GM19023 (cell line): ENCODE measurements around the gene MAN2A2.
A peak's percentile ranks its signal among the peaks of the same experiment; 100 is the strongest.

ENCODE experiments used
- ATAC-seq: cut with Tn5 transposase; IDR thresholded peaks from one replicate; pipeline ENCODE4 v1.9.1; 2021; ENCODE audit warnings: mild to moderate bottlenecking, moderate library complexity; ENCODE audit not compliant: unreplicated experiment

Gene MAN2A2

GRCh38 chr15:90902840-90903732, at the start of gene MAN2A2:
Gene MAN2A2, plus strand, starts transcription at chr15:90903302. Its CDS starts 906 bp downstream, at chr15:90904208.
- peak; percentile 55 for ATAC-seq

DNA sequence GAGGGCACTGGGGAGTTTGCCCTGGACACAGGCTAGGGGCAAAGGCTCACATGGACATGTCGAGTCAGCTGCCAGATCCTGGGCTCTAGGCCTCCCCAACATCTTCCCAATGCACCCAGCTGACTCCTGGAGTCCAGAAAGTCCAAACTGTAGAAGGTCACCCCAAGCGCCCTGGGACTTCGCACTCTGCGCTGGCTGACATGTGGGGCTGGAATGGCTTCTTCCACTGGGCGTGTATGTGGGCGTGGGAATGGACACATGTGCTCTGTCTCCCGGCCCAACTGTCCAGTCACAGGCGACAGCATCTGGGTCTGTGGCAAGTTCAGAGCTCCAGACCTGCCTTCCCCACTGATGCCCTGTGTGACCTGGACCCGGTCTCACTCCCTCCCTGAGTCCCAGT, 48.0 kb upstream of the MAN2A2 start:
- ATAC-seq, result no peak

DNA sequence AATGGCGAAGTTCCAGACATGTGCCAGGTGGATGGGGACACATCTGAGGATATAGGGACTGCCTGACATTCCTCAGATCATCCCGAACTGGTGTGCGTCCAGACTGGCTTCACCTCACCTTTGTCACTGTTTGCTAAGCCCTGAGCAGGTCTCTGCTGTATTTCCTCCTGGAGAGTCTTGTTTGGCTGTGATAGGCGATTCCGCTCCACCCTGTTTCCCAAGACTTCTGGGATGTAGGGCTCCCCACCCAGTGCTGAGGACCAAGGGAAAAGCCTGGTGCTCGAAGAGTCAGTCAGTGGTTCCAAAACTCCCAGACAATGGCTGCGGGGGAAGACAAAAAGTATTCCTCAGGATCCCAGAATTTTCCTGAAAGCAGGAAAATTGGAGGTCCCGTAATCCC, 45.8 kb upstream of the MAN2A2 start:
- ATAC-seq, result no peak

GRCh38 chr15:90857883-90858443, 45.1 kb upstream of the MAN2A2 start:
- no peak for ATAC-seq

GRCh38 chr15:90859234-90860131, 43.6 kb upstream of the MAN2A2 start:
- no peak for ATAC-seq

GRCh38 chr15:90860450-90860849, 42.7 kb upstream of the MAN2A2 start:
- ATAC-seq, result no peak

DNA sequence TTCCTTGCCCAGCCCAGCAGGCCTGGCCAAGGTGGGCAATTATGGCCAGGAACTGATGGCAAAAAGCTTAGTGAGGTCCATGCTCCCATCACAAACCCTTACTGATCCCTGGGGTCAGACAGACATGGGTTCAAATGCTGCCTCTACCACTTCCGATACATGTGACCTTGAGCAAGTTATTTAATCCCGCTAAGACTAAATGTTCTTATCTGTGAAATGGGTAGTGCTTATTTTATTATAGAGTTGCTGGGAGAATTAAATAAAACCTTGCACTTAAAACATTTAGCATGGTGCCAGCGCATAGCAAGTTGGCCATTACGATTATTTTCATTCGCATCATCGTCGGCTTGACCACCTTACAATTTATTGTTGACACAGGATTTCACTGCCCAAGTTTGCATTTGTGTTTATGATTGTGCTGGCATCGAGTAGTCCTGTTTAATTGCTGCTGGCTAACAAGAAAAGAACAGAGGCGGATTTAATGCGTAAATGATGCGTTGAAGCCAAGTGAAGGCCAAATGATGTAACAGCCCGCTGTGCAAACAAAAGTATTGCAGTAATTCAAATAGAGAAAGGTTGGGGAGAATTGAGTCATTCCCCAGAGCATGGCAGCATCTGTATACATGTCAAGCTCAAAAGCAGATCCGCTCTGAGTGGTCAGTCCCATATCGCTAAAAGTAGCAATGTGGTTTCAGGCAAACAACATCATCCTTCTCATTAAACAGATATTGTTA, 42.0 kb upstream of the MAN2A2 start:
- no peak for ATAC-seq

DNA sequence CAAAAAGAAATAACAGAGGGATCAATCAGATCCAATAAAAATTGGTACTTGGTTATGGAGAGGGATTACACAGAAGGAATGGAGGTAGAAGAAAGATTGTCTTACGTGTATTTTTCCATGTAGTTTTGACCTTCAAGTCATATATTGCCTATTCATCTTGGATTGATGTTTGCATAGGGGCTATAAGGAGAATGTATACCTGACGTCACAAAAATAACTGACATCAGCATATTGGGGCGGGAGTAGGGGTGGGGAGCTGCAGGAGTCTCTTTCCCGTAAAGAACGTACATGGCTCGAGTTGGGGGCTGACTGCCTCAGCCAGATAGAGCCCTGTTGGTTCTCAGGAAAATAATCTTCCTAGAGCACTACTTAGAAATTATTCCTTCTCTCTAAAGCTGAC, 40.6 kb upstream of the MAN2A2 start:
- ATAC-seq, result no peak

- no peak for ATAC-seq
These were observed 39.9 kb upstream of the MAN2A2 start for GRCh38 chr15:90862964-90863778.

DNA sequence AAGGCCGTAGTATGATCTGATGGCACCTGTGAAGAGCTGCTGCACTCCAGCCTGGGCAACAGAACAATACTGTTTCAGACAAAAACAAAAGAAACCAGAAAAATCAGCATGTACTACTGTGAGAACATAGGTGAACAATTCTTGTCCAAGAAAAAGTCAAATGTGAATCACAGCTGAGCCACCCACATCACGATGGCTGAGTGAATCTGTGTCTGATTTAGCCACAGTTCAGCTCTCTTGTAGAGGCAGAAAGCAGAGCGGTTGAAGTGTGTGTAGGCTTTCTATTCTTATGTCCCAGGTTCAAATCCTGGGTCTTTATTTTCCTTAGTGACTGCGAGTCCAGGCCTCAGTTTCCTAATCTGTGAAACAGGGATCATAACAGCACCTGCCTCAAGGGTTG, 39.1 kb upstream of the MAN2A2 start:
- no peak for ATAC-seq

DNA sequence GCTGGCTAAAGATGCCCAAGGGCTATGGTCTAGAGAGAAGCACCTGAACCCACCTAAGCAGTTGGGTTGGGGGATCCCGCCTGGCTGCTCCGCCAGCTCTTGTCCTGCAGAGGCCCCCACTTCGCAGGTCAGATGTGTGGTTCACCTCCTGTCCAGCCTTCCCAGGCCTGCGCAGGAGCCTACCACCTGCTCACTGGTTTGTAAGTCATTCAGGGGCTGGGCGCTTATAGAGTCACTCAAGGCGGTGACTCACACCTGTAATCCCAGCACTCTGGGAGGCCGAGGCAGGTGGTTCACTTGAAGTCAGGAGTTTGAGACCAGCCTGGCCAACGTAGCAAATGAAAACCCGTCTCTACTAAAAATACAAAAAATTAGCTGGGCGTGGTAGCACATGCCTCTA, 38.6 kb upstream of the MAN2A2 start:
- ATAC-seq, result no peak

- ATAC-seq, result no peak
These were observed 37.4 kb upstream of the MAN2A2 start for GRCh38 chr15:90865702-90866101.

DNA sequence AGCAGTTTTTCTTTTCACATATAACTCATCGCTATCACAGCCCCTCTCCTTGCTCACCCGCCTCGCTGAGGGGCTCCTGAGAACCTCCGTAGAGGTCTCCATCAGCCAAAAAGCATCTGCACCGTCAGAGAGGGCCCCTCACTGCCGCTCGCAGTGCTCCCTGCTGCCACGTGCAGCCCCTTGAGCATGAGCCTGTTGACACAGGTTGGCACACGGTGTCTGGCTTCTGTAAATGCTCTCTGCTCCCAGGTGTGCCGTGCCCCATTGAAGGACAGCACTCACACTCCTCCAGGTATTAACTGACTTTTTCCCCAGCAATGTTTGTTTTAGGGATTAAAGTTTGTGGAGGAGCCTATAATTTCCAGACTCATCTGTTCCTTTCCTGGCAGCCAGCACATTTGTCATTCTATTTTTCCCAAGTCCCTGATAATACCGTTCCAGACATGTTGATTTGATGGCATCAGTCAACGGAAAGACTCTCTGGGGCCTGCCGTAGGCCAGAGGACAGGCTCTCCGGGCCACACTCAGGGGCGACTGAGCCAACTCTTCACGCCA, 36.9 kb upstream of the MAN2A2 start:
- no peak for ATAC-seq

DNA sequence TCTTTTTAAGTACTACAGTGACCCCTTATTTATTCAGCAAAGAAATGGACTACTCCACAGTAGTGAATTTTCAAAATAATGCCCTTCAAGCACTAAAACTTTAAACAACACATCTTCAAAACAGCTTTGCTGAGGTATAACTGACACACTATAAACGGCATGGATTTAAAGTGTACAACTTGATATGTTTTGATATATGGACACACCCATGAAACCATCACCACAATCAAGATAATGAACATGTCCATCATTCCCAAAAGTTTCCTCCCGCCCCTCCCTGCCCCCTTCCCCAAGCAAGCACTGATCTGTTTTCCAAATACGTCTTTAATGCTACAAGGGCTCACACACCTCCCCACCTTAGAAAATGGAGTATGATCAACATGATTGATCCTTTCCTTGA, 36.3 kb upstream of the MAN2A2 start:
- ATAC-seq, result no peak

DNA sequence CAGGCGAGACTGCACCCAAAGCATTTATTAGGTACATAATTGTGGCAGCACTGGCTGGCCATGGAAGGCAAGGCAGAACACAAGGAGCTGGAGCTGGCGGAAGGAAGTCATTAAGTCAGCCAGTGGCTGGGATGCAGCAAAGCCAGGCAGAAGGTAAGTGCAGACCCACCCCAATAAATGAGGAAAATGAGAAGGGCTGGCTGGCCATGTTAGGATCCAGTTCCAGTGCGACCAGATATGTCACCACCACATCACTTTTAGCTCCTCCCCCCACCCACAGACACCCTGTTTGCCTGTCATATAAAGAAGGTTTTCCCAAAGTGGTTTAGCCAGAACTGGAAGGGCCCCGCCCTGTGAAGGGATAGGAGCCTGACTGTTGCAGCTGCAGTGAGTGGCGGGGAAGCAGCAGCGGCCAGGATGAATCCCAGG, 34.8 kb upstream of the MAN2A2 start, which contains the start of gene FURIN:
Gene FURIN, plus strand, starts transcription at position 328 of the 429 bp plus-strand sequence. CDS start 7,153 bp downstream, outside the sequence.
- ATAC-seq, result no peak

DNA sequence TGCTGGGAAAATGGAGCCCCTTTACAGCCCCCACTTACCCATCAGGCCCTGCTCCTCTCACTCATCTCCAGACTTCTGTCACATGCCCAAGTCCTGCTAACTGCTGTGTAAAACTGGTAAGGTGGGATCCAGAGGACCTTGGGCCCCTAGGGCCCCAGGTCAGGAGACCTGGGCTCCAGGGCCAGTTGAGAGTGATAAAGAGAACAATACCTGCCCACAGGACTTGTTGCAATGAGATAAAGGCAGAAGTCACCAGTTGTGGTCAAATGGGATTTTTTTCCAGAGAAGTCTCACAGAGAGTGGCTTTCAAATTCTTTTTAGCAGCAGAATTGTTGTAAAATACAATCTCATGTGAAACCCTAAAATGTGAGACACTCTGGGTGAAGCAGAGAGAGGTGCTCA, 34.0 kb upstream of the MAN2A2 start:
- no peak for ATAC-seq

- ATAC-seq, result no peak
These were observed 33.3 kb upstream of the MAN2A2 start for GRCh38 chr15:90869601-90870353.

GRCh38 chr15:90870354-90871138, 32.6 kb upstream of the MAN2A2 start:
- ATAC-seq, result no peak
